Epithelial cell of prostate (primary cell): ENCODE measurements around the gene POU2AF1.

Experiments
- DNase-seq: peaks from one replicate; pipeline ENCODE4 v3.0.0-alpha.2; 2011; ENCODE audit warnings: low read depth, low spot score
- H3K27ac ChIP-seq: fragments of 450-650 bp; 2 replicates; pipeline ENCODE4 v1.5.1; 2017; ENCODE audit warnings: mild to moderate bottlenecking

The POU2AF1 gene

GRCh38 chr11:111363985-111364384, 15.1 kb downstream of the POU2AF1 start:
- no peak overlapping the region for H3K27ac ChIP-seq
- DNase-seq: no peak

- H3K27ac ChIP-seq: no peak overlapping the region
- DNase-seq: no peak
Observed at GRCh38 chr11:111362887-111363411, 16.1 kb downstream of the POU2AF1 start.

GRCh38 chr11:111361874-111362273, 17.2 kb downstream of the POU2AF1 start:
- no peak for DNase-seq
- H3K27ac ChIP-seq: no peak overlapping the region

GRCh38 chr11:111361052-111361801, 17.8 kb downstream of the POU2AF1 start:
- no peak overlapping the region for H3K27ac ChIP-seq
- DNase-seq: no peak

- H3K27ac ChIP-seq: no peak overlapping the region
- no peak for DNase-seq
Observed at GRCh38 chr11:111360150-111361043, 18.7 kb downstream of the POU2AF1 start.

GRCh38 chr11:111359223-111360149, 19.6 kb downstream of the POU2AF1 start:
- no peak overlapping the region for H3K27ac ChIP-seq

GRCh38 chr11:111358038-111359001, 20.8 kb downstream of the POU2AF1 start:
- H3K27ac ChIP-seq: no peak overlapping the region
- DNase-seq: no peak

More at GRCh38 chr11:111359223-111360149, 19.6 kb downstream of the POU2AF1 start:
- DNase-seq: no peak

- no peak overlapping the region for H3K27ac ChIP-seq
- DNase-seq: no peak
Observed at GRCh38 chr11:111357150-111358037, 21.7 kb downstream of the POU2AF1 start.

- DNase-seq: no peak
- no peak overlapping the region for H3K27ac ChIP-seq
Observed at GRCh38 chr11:111356660-111357048, 22.4 kb downstream of the POU2AF1 start.

- H3K27ac ChIP-seq: no peak overlapping the region
- DNase-seq: no peak
Observed at GRCh38 chr11:111355956-111356659, 23.0 kb downstream of the POU2AF1 start.

GRCh38 chr11:111355101-111355500, 24.0 kb downstream of the POU2AF1 start:
- DNase-seq: no peak

GRCh38 chr11:111354601-111354891, 24.5 kb downstream of the POU2AF1 start:
- no peak for DNase-seq
- no peak overlapping the region for H3K27ac ChIP-seq

More at GRCh38 chr11:111355101-111355500, 24.0 kb downstream of the POU2AF1 start:
- no peak overlapping the region for H3K27ac ChIP-seq

- DNase-seq: no peak
- no peak overlapping the region for H3K27ac ChIP-seq
Observed at GRCh38 chr11:111353776-111354600, 25.1 kb downstream of the POU2AF1 start.

GRCh38 chr11:111352935-111353710, 26.0 kb downstream of the POU2AF1 start:
- DNase-seq: no peak
- no peak overlapping the region for H3K27ac ChIP-seq

GRCh38 chr11:111352231-111352746, 26.8 kb downstream of the POU2AF1 start:
- no peak for DNase-seq
- no peak overlapping the region for H3K27ac ChIP-seq
